VCaP (cell line): ENCODE results near the gene P3H2.

Experiments used
- H3K27ac ChIP-seq: fragments of 450-650 bp; 2 replicates; pipeline ENCODE4 v1.5.1; 2017
- TF ChIP-seq, protein P1 (sequence below): fragments of 450-650 bp; conservative IDR thresholded peaks from 2 replicates; pipeline ENCODE4 v1.5.1; 2017; ENCODE audit warnings: mild to moderate bottlenecking, moderate library complexity

P3H2 gene

DNA sequence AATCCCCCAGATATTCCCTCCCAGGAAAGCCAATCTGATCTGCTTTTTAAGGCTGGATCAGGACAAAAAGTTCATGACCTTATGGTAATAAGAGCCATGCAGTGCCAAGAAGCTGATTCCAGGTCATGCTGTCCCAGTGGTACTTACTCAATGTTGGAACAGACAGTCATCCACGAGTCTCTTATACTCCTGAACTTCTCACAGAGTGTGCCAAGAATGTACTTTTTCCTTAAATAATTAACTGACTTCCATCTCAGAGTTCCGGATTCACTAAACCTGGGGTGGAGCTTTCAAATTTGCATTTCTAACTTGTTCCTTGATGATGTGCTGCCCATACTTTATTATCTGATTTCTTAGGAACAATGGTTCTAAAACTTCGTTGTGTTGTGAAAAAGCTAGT, 3.4 kb upstream of the P3H2 start:
- peak overlapping the region; percentile 82; the same call in 1 of the 2 replicates for H3K27ac ChIP-seq
- TF ChIP-seq, protein P1, sequence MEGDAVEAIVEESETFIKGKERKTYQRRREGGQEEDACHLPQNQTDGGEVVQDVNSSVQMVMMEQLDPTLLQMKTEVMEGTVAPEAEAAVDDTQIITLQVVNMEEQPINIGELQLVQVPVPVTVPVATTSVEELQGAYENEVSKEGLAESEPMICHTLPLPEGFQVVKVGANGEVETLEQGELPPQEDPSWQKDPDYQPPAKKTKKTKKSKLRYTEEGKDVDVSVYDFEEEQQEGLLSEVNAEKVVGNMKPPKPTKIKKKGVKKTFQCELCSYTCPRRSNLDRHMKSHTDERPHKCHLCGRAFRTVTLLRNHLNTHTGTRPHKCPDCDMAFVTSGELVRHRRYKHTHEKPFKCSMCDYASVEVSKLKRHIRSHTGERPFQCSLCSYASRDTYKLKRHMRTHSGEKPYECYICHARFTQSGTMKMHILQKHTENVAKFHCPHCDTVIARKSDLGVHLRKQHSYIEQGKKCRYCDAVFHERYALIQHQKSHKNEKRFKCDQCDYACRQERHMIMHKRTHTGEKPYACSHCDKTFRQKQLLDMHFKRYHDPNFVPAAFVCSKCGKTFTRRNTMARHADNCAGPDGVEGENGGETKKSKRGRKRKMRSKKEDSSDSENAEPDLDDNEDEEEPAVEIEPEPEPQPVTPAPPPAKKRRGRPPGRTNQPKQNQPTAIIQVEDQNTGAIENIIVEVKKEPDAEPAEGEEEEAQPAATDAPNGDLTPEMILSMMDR, result no peak

DNA sequence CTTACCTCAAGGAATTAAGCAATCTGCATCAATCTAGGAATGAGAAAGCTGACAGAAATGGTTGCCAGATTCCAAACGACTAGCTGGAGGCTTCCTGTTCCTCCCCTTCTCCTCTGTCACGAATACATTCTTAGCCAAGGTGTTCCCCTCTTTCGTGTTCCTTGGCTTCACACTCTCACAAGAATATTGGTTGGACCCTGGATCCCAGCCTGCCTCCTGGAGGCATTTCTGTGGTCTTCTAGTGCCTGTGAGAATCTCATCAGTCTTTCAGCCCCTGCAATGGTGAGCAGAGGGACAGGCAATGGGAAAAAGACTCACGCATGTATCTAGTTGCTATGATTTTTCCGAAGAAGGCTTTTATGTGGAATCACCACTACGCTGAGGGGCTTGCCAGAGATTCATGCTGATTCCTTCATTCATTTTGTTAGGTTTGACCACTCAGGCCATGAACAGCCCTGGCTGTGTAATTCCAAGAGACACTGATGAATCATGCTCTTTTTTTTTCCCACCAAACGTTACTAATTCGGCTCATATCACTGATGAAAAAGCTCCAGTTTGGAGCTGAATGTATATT, 1.6 kb upstream of the P3H2 start:
- TF ChIP-seq, protein P1, result no peak
- peak overlapping the region; percentile 77; the same call in 1 of the 2 replicates for H3K27ac ChIP-seq

DNA sequence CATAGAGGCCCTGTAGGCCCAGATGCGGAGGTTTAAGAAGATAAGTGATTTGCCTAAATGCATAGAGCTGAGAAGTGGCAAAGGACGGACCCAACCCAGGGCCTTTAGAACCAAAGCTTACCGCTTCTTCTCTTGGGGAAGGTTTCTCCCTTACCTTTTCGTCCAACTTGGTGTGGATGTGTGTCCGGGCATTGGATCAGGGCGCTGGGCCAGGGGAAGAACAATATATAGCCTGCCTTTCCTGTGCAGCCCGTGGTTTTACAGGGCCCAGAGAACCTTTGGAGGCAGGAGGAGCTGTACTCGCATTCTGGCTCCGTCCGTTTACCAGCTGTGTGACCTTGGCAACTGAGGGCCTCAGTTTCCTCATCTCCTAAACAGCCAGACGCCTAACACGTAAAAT, 686 bp upstream of the P3H2 start:
- H3K27ac ChIP-seq, result peak overlapping the region; percentile 77
- TF ChIP-seq, protein P1, result no peak

DNA sequence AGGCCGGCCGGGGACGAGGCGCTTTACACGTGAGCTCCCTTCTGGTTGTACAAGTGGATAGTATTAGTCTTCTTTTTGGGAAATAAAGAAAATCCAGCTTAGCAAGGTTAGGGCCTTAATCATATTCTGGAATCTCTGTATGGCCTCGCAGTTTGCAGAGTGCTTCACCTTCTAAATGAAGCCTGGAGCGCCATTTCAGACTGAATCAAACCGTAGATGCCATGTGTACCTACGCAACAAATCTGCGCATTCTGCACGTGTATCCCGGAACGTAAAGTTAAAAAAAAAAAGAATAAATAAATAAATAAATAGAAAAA, 322 bp upstream of the P3H2 start:
- TF ChIP-seq, protein P1, result peak; percentile 24
- H3K27ac ChIP-seq, result peak overlapping the region; percentile 77

DNA sequence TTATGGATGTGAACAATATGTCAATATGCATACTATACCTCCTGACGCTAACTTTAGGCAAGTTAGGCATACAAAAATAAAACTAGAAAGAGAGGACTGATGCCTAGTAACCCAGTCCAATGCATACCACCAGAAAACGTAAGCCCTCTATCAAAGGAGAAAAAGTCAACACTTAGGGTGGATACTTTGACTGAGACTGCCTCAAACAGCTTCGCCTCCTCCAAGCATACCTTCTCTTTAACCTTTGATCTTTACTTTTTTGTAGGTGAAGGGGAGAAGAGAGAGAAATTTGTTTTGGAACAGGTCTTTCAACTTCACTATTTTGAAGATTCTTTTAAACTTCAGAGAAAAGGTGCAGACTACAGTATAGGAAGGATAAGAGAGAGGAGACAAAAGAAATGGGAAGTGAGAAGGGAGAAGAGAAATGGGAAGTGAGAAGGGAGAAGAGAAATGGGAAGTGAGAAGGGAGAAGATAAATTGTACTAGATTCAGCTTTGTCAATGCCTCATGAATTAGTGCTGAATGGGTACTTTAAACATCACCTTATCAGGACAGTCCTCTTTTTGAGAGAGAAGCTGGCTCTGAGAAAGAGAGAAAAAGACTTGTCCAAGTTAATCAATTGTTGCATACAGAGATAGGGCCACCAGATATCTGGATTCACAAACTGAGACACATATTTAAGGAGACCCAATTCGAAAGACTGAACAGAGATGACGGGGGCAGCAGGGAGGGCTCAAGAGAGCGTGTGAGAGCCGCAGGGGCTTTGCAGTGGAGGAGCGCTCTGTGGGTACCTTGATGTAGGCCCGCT, 1.0 kb downstream of the P3H2 start:
- TF ChIP-seq, protein P1, result no peak
- H3K27ac ChIP-seq, result peak overlapping the region; percentile 77

DNA sequence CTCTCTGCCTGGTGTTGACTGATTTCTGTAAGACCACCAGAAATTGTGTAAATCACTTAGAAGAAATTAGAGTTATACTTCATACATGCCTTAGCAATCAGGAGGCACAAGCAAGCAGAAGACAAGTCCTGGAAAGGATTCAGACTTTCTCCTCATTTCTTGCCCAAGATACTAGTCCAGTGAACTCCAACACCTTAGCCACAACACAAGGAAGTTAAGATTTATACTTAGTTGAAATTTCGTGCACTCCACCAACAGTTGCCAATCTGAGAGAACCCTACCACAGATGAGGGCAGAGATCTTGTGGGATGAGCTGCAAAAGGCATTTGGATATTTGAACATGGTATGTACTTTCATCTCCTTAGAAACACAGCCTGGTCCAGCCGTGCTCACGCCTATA, 2.3 kb downstream of the P3H2 start:
- TF ChIP-seq, protein P1, result no peak
- no peak overlapping the region for H3K27ac ChIP-seq

DNA sequence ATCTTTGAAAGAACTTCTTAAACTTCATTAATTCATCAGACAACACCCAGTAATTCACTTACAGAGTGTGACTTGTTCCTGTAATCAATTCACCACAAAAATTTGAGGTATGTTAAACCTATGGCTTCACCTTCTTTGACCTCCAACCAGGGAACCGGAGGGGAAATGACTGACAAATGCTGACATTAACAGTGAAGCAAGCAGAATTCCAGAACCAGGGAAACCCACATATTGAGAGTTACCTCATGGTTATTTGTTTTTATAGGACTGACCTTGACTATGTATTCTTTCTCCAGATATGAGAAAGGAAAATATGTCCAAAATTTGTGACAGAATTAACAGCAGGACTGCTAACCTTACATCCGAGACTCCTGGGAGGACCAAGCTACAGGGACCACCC, 2.7 kb downstream of the P3H2 start:
- H3K27ac ChIP-seq, result no peak overlapping the region
- TF ChIP-seq, protein P1, result no peak
